ENCODE data around the gene MUSTN1. TPM values are rescaled to one million over a fixed set of nuclear protein-coding genes. Genes with fewer than 3 reads are reported as not detected.

MUSTN1 gene
- total RNA-seq, 4 donors from 2014 or later, result 5.5 to 13.1 (median 7.9) TPM

DNA sequence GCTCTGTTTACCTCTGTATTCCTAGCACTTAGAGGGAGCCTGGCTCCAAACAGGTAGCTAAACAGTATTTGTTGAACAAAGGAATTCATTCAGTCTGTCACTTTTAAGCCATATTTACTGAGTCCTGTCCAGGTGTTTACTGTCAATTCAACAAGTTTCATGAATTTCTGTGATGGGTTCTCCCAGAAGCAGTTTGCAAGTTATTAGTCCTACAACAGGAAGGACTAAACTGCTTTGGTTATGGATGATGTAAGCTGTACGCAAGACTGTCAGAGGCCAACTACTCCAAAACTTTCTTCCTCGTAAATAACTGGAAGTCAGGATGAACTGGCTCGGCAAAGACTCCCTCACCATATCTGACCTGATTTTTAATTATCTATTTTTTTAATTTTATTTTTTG, 37.4 kb upstream of the MUSTN1 start:
- 76 to 86% methylated on average over 3 of the region's 3 CpGs for WGBS, 2 donors
- no peak overlapping the region for H3K4me3 ChIP-seq (ENCODE audit: low read depth, poor library complexity, severe bottlenecking)
- no peak for TF ChIP-seq POLR2A (IDR thresholded peaks at IDR 0.05)
- TF ChIP-seq, protein P1, sequence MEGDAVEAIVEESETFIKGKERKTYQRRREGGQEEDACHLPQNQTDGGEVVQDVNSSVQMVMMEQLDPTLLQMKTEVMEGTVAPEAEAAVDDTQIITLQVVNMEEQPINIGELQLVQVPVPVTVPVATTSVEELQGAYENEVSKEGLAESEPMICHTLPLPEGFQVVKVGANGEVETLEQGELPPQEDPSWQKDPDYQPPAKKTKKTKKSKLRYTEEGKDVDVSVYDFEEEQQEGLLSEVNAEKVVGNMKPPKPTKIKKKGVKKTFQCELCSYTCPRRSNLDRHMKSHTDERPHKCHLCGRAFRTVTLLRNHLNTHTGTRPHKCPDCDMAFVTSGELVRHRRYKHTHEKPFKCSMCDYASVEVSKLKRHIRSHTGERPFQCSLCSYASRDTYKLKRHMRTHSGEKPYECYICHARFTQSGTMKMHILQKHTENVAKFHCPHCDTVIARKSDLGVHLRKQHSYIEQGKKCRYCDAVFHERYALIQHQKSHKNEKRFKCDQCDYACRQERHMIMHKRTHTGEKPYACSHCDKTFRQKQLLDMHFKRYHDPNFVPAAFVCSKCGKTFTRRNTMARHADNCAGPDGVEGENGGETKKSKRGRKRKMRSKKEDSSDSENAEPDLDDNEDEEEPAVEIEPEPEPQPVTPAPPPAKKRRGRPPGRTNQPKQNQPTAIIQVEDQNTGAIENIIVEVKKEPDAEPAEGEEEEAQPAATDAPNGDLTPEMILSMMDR (IDR thresholded peaks at IDR 0.05), result no peak
- no peak for DNase-seq (ENCODE audit: low spot score in 2 of 2)
- intact Hi-C loops (cut with DNase I; ENCODE audit: low total_unique reads), result no loop called here

DNA sequence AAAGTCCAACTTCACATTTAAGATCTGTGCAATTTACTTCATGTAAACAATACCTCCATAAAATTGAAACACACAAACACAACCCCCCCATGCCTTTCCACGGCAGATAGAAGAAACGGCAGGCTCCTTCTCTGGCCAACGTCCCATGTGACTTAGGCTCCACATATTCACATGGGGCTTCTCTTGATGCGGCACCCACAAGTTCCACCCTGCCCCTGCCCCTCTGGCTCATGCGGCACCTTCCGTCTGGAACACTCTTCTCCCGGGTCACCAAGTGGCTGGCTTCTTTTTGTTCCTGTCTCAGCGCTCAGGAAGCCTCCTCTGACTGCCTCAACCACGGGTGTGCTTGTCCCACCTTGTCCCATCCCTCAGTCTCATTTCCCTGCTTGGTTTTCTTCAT, 36.9 kb upstream of the MUSTN1 start:
- TF ChIP-seq POLR2A (IDR thresholded peaks at IDR 0.05), result no peak
- TF ChIP-seq, protein P1 (IDR thresholded peaks at IDR 0.05), result no peak
- 84 to 89% methylated on average over 9 of the region's 9 CpGs for WGBS, 2 donors
- DNase-seq (ENCODE audit: low spot score in 2 of 2), result no peak
- intact Hi-C loops (cut with DNase I; ENCODE audit: low total_unique reads), result no loop called here
- H3K4me3 ChIP-seq (ENCODE audit: low read depth, poor library complexity, severe bottlenecking), result no peak overlapping the region

DNA sequence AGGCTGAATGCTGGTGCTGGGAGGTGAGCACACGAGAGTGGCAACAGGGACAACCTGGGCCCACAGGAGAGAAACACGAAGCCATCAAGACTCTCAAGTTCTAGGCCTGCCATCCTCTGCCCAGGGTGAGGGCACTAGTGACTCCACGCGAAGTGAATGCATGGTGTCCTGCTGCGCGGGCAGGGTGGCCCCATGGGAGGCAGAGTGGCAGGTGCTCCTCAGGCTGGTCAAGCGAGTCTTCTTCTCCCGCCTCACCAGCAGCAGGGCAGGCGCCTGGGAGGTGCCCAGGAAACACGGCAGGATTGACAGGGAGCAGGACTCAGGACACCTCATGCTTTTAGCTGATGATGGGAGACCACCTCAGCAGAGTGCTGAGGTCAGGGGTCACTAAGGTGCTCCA, 35.7 kb upstream of the MUSTN1 start:
- 96 to 99% methylated on average over 10 of the region's 10 CpGs for whole genome bisulfite sequencing, 2 donors
- no peak overlapping the region for H3K4me3 ChIP-seq (ENCODE audit: low read depth, poor library complexity, severe bottlenecking)
- intact Hi-C loops (cut with DNase I; ENCODE audit: low total_unique reads), result no loop called here
- no peak for DNase-seq (ENCODE audit: low spot score in 2 of 2)
- TF ChIP-seq, protein P1 (IDR thresholded peaks at IDR 0.05), result no peak
- no peak for TF ChIP-seq POLR2A (IDR thresholded peaks at IDR 0.05)

DNA sequence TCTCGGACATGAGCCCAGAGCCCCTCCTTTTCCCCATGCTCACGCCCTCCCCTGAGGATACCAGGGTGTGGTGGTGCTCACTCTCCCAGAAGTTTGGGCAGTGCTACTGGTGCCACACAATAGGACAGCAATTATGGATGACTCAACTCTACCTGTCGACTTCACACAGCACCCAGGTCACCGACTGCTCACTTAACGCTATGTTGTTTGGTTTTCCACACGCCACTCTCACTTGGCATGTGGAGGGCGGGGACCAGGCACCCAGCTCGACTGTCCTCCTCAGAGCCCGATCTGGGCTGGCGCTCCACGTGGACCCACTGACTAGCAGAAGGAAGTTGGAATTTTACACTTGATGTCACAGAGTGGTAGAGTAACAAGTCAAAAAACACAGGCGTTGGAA, 31.6 kb upstream of the MUSTN1 start:
- TF ChIP-seq, protein P1 (IDR thresholded peaks at IDR 0.05), result no peak
- TF ChIP-seq POLR2A (IDR thresholded peaks at IDR 0.05), result no peak
- H3K4me3 ChIP-seq (ENCODE audit: low read depth, poor library complexity, severe bottlenecking), result no peak overlapping the region
- WGBS, 2 donors, result 81 to 83% methylated on average over 12 of the region's 12 CpGs
- intact Hi-C loops (cut with DNase I; ENCODE audit: low total_unique reads), result no loop called here
- no peak for DNase-seq (ENCODE audit: low spot score in 2 of 2)

DNA sequence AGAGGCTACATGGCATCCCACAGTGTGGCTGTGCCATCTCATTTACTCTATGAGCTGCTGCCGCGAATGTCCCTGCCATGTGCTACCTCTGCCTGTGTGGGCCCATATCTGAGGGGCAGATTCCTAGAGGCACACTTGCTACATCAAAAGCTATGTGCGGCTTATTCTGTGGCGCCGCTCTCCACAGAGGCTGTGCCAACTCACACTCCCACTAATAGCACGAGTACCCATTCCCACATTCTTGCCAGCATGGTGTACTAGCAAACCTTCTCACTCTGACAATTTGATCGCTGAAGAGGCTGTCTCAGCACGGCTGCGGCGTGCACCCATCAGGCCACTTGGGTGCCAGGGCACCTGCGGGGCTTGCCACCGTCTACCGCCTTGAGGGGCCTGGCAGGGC, 31.2 kb upstream of the MUSTN1 start:
- TF ChIP-seq, protein P1 (IDR thresholded peaks at IDR 0.05), result no peak
- TF ChIP-seq POLR2A (IDR thresholded peaks at IDR 0.05), result no peak
- no peak overlapping the region for H3K4me3 ChIP-seq (ENCODE audit: low read depth, poor library complexity, severe bottlenecking)
- 72 to 86% methylated on average over 11 to 13 of the region's 13 CpGs for WGBS, 2 donors
- no peak for DNase-seq (ENCODE audit: low spot score in 2 of 2)
- intact Hi-C loops (cut with DNase I; ENCODE audit: low total_unique reads), result no loop called here

DNA sequence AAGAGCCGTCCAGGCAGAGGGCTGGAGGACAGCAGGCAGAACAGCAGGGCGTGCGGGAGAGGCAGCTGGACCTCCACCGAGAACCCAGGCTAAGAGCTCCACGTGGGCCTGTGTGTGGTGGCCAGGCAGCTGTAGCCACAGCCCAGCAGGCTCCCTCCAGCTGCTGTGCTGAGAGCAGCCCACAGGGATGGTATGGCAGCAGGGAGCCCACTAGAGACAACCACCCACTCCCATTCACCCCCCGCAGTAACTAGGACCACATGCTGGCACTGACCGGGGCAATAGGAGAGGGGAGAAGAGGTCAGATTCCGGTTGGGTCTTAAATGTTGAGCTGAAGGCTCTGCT, 25.6 kb upstream of the MUSTN1 start:
- TF ChIP-seq, protein P1 (IDR thresholded peaks at IDR 0.05), result no peak
- no peak for TF ChIP-seq POLR2A (IDR thresholded peaks at IDR 0.05)
- intact Hi-C loops (cut with DNase I; ENCODE audit: low total_unique reads), result no loop called here
- no peak for DNase-seq (ENCODE audit: low spot score in 2 of 2)
- H3K4me3 ChIP-seq (ENCODE audit: low read depth, poor library complexity, severe bottlenecking), result no peak overlapping the region
- WGBS, 2 donors, result 82 to 85% methylated on average over 8 of the region's 8 CpGs

Measured in lower leg skin (tissue), 4 donors.